MCF 10A (cell line): ENCODE measurements around the gene OBI1. TPM values are rescaled to one million over a fixed set of nuclear protein-coding genes. Genes with fewer than 3 reads are reported as not detected.

Experiments
- BruUV-seq: library from RNA; stranded (reverse); fragments of 400-500 nt; replicated peaks from 2 replicates; lab custom pipeline; 2021; lab: Mats Ljungman, UMichigan
- CTCF ChIA-PET: fragments of 300-600 bp; sonication (Branson Sonifier 250); formaldehyde crosslinking; extraction: SDS; loops from one replicate; lab custom pipeline; 2021; ENCODE audit warnings: antibody characterized with exemption, inconsistent platforms; lab: Yijun Ruan, JAX
- POLR2A ChIA-PET: fragments of 300-600, 350-650 bp; sonication (Branson Sonifier 250); formaldehyde crosslinking; extraction: SDS; loops from one replicate; lab custom pipeline; 2020; ENCODE audit warnings: antibody characterized with exemption, inconsistent platforms; lab: Yijun Ruan, JAX
- DNase-seq: peaks from one replicate; pipeline ENCODE4 v3.0.0-alpha.2; 2018; ENCODE audit not compliant: unreplicated experiment
- H3K27ac Mint-ChIP-seq: one replicate; pipeline ENCODE4 v1.8.0; 2022; ENCODE audit warnings: mild to moderate bottlenecking, low read depth, mixed read lengths; ENCODE audit not compliant: unreplicated experiment
- H3K27me3 Mint-ChIP-seq: one replicate; pipeline ENCODE4 v1.8.0; 2022; ENCODE audit warnings: mixed read lengths; ENCODE audit not compliant: insufficient read depth, unreplicated experiment
- H3K36me3 Mint-ChIP-seq: one replicate; pipeline ENCODE4 v1.8.0; 2022; ENCODE audit warnings: mild to moderate bottlenecking, moderate library complexity, mixed read lengths; ENCODE audit not compliant: insufficient read depth, unreplicated experiment
- H3K4me1 Mint-ChIP-seq: one replicate; pipeline ENCODE4 v1.8.0; 2022; ENCODE audit warnings: mixed read lengths; ENCODE audit not compliant: insufficient read depth, unreplicated experiment
- H3K4me3 Mint-ChIP-seq: one replicate; pipeline ENCODE4 v1.8.0; 2022; ENCODE audit warnings: mild to moderate bottlenecking, moderate library complexity, mixed read lengths; ENCODE audit not compliant: unreplicated experiment
- H3K9me3 Mint-ChIP-seq: one replicate; pipeline ENCODE4 v1.8.0; 2022; ENCODE audit warnings: mixed read lengths; ENCODE audit not compliant: unreplicated experiment
- CTCF ChIP-seq: fragments of 200-600 bp; IDR thresholded peaks from one replicate; pipeline ENCODE4 v1.8.0; 2022; ENCODE audit warnings: antibody characterized with exemption, mild to moderate bottlenecking; ENCODE audit not compliant: unreplicated experiment
- intact Hi-C: fragments of 100-400 bp; cut with micrococcal nuclease; formaldehyde crosslinking; loops from 2 replicates; pipeline ENCODE4 v1.14.1; 2022
- total RNA-seq: library from RNA; stranded (reverse); gene quantifications from 2 replicates; pipeline ENCODE4 v1.2.3, GENCODE V29; 2022

OBI1 gene
- total RNA-seq, 1 experiment from 2014 or later, result 9.3 TPM

- POLR2A ChIA-PET, result no interaction called here
- Mint-ChIP-seq H3K4me3 (no peak overlapping the region), H3K36me3 (no peaks in the 10 kb centered on the region), H3K4me1 (no peaks in the 10 kb centered on the region), H3K27ac (no peak overlapping the region), H3K9me3 (no peaks in the 10 kb centered on the region), H3K27me3 (peaks cover 78% of the 10 kb centered on the region)
- no peak for TF ChIP-seq CTCF
- no peak for DNase-seq
- intact Hi-C loops, result no loop called here
- CTCF ChIA-PET, result no interaction called here
- no TSS peak for BruUV-seq
Observed at GRCh38 chr13:78593129-78593528, 65.8 kb downstream of the OBI1 start.

GRCh38 chr13:78592584-78592983 is 66.4 kb downstream of the OBI1 start:
- Mint-ChIP-seq H3K9me3 (no peaks in the 10 kb centered on the region), H3K36me3 (no peaks in the 10 kb centered on the region), H3K27ac (no peak overlapping the region), H3K4me1 (no peaks in the 10 kb centered on the region), H3K27me3 (peaks cover 78% of the 10 kb centered on the region), H3K4me3 (no peak overlapping the region)
- intact Hi-C loops, result no loop called here
- DNase-seq, result no peak
- POLR2A ChIA-PET, result no interaction called here
- CTCF ChIA-PET, result no interaction called here
- BruUV-seq, result no TSS peak
- no peak for TF ChIP-seq CTCF

GRCh38 chr13:78589206-78589605 is 69.7 kb downstream of the OBI1 start:
- Mint-ChIP-seq H3K4me3 (no peak overlapping the region), H3K9me3 (no peaks in the 10 kb centered on the region), H3K4me1 (no peaks in the 10 kb centered on the region), H3K27ac (no peak overlapping the region), H3K27me3 (peaks cover 82% of the 10 kb centered on the region), H3K36me3 (no peaks in the 10 kb centered on the region)
- peak; percentile 74 for DNase-seq
- ChIA-PET POLR2A (interaction anchor here (0.6 kb wide), 1 partner anchor 152 kb away, joined by 3 read pairs; no protein-coding TSS in a partner anchor), CTCF (interaction anchor here (0.7 kb wide), 1 partner anchor 131 kb away, joined by 3 read pairs; no protein-coding TSS in a partner anchor)
- intact Hi-C loops, result no loop called here
- no TSS peak for BruUV-seq
- TF ChIP-seq CTCF, result no peak

- no peak overlapping the region for H3K4me3 Mint-ChIP-seq
- H3K27ac Mint-ChIP-seq, result no peak overlapping the region
- POLR2A ChIA-PET, result no interaction called here
- no peak for TF ChIP-seq CTCF
- peaks cover 81% of the 10 kb centered on the region for H3K27me3 Mint-ChIP-seq
- intact Hi-C loops, result no loop called here
- H3K9me3 Mint-ChIP-seq, result no peaks in the 10 kb centered on the region
- no peak for DNase-seq
- no peaks in the 10 kb centered on the region for H3K36me3 Mint-ChIP-seq
- H3K4me1 Mint-ChIP-seq, result no peaks in the 10 kb centered on the region
- CTCF ChIA-PET, result no interaction called here
- no TSS peak for BruUV-seq
Observed at GRCh38 chr13:78587395-78587794, 71.6 kb downstream of the OBI1 start.
